LoVo (cell line): ENCODE results near the gene MRPL49.

Experiments used
- DNase-seq: peaks from one replicate; pipeline ENCODE4 v3.0.0-alpha.2; 2016; ENCODE audit warnings: low spot score

The MRPL49 gene

DNA sequence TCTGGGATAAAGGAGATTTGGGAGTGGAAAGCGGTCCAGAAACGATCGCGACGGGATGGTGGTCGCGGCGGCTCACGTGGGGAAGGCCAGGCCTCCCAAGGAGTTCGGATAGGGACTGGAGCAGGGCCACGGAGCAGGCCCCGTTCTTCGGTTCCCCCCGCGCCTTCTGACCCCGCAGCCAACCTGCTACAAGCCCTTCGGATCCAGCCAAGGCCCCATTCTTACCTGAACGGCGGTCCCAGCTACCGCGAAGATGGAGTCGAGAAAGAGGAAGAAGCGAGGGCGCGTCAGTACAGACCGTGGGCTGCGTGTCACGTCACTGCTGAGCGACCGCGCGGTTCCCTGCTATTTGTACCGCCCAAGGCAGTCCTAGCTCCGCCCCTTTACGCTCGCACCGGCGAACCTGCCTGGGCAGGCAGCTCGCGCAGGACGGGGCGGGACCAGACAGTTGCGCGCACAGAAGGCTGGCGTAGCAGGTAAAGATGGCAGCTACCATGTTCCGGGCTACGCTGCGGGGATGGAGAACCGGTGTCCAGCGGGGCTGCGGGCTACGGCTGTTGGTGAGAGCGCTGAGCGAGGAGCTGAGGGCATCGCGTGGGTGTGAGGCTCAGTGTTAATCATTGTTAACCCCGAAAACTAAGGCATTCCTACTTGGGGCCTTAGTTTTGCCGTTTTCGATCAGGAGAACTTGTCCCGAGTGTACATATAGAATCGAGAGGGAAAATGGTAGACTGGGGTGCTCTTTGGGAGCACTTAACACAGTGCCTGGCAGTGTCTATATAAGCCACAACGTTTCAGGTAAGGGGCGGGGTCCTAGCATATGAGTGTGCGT is at the start of gene MRPL49, which contains the start of gene FAU:
MRPL49 (plus strand) TSS at position 457 of the 832 bp plus-strand sequence; CDS start at position 483, 26 bp downstream.
FAU (minus strand) TSS at position 270 of the 832 bp plus-strand sequence. CDS start 321 bp downstream, outside the sequence.
- peak; percentile 100 for DNase-seq

DNA sequence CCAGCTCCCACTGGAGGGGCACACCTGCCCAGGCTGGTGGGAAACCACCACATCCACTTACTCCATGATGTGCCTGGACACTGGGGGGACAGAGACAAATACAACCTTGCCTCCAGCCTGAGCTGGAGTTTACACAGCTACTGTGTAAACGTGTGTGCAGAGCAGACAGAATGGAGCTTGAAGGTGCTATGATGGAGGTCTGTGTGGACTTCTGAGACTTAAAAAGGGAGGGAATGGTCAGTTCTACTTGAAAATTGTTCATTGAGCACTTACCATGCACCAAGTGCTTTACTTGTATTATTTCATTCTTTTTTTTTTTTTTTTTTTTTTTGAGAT is 49.5 kb upstream of the MRPL49 start:
- no peak for DNase-seq

DNA sequence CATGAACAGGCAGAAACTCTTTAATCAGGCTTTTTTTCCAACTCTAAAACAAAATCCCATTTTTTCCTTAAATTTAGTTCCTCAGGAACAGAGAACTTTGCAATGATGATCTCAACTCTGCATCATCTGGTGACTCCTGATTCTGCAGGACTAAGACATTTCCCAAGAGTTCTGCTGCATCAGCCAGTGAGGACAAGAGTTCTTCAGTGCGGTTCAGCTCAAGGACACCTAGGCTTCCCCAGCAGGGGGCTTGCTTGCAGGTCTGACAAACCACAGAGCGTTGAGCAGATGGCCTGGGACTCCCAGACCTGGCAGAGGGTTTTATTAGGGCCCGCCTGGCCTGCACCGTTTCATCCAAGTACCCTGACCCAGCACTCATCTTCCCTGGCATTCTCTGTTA is 44.7 kb upstream of the MRPL49 start:
- DNase-seq: no peak

DNA sequence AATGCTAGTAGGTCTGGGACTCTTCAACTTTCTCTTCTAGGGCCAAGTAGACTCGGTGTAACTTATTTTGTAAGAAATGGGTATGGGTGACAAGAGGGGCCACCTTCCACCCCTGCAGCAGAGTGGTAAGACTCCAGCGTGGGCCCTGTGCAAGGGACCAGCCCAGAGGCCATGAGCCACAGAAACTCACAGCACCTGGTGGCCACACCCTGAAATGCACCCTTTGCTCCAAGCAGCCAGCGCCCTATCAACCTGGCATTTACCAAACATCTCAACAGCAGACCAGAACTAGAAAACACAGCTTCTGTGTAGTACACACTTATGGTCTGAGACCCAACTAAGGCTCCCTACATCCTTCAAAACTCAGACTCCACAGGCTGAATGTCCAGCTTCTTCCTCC is 44.0 kb upstream of the MRPL49 start:
- peak; percentile 43 for DNase-seq

DNA sequence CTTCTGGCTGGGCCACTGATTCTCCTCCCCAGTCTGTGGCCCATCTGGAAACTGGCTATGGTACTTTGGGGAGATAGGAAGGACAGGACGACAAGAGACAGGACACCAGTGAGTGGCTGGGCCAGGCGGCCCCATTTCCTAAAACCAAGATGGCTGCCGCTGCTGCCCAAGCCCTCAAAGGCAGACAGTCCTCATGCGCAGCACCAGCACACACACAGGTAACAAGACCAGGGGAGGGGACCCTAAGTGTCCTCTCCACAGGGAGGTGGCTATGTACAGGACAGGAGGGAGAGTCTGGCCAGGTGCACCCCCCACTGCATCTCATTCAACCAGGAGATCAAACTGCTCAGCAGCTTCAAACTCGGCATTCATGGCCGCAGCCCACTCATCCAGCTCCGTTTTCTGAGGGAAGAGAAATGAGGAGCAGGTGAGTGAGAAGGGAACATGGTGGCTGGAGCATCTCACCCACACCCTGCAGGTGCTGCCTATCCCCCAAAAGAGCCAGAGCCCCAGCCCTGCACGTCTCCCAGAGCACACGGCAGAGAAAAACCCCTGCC is 43.3 kb upstream of the MRPL49 start:
- DNase-seq: no peak

DNA sequence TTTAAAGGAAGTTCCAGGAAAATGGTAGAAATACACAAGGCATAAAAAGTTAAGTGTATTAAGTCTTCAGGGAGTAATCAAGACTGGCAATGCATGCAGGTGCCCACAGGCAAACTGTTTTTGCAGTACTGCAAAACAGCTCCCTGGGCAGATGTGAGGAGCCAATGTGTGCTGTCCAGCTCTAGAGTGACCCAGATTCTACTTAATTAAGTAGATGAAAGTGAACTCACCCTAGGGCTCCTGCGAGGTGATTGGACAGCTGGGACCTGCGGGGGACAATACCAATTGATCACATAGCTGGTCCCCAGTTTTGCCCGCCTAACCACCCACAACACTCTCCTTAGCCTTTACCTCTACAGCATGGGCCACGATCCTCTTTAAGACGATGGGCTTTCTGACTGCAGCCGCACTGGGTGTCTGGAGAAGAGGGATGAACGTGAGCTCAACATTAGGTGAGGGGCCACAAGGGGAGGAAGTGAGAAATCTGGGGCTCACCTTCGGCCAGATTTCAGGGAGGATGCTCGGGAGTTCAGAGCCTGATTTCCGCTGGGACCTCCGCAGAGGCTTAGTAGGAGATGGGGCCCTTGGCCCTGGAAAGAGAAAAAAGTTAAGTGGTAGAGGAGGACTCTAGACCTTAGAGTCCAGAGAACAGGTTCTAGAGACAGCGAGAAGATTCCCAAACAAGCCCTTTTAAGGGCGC is 38.8 kb upstream of the MRPL49 start:
- DNase-seq: no peak

DNA sequence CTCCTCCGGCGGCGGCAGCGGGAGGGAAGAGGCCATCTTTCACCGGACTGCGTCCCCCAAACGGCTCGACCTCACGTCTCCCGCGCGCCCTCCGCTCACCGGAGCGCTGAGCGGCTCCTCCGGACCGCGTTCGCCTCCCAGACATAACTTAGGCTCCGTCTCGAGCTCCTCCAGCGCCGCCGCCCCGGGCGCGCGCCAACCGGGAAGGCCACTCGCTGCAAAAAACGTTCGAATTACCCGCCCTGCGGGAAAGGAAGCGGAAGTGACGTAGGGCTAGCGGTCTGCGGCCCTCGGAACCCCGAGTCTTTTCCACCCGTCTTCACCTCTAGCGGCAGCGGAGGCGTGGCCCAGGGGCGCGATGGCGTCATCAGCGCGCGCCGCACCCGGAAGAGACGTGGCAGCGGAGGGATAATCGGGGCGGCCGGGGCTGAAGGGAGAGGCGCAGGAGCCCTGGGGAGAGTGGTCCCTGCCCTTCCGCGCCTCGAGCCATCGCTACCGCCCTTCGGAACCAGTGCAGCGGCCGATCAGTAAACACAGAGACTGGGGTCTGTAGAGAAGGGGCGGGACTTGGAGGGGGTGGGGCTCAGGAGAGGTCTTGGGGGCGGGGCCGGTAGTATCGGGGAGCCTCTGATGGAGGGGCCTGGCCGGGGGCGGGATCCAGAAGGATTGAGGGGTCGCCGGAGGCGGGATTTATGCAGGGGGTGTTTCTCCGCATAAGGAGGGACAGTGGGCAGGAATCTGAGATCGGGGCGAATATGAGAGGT is 38.1 kb upstream of the MRPL49 start, which contains the start of the genes CDCA5 and ZFPL1:
CDCA5 (minus strand) TSS at position 207 of the 764 bp plus-strand sequence; CDS start at position 145, 62 bp downstream.
ZFPL1 (plus strand) TSS at position 389 of the 764 bp plus-strand sequence. CDS start 477 bp downstream, outside the sequence.
- peak; percentile 97 for DNase-seq

DNA sequence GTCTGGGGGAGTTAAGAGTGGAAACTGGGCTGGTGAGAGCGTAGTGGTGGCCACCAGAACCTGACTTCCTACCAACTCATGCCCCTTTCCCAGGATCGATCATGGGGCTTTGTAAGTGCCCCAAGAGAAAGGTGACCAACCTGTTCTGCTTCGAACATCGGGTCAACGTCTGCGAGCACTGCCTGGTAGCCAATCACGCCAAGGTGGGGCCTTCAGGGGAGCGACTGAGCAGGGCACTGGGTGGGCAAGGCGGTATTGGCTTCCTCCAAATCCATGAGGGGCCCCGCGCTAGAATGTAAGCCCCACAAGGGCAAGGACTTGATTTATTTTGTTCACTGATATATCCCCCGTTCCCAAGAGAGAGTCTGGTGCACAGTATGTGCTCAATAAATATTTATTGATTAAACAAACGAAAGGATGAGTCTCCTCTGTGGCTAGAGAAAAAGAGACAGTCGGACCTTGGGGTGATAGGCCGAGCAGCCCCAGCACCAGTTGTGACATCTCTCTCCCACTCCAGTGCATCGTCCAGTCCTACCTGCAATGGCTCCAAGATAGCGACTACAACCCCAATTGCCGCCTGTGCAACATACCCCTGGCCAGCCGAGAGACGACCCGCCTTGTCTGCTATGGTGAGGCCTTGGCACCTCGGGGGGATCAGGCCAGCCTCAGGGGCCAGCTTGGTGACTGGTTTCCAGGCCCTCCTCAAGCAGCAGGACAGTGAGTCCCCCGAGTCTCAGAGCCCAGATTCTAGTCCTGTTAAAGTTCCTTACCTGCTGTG is 37.3 kb upstream of the MRPL49 start:
- no peak for DNase-seq

DNA sequence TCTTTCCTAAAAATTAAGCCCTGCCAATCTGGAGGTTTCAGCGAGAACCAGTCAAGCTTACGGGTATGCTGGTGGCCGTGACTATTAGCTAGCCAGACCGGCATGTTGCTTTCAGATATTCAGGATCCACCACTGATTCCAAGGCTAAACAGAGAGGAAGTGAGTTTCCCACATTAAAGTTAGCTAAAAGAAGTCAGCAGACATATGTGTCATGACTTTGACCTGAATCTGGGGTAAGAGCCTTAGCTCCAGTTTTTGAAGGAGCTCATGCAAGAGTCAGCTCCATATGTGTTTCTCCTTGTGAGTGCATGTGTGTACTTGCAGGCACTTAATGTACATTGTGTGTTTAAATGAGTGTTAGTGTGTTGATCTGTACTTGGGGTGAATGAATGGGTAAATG is 36.7 kb upstream of the MRPL49 start:
- no peak for DNase-seq

DNA sequence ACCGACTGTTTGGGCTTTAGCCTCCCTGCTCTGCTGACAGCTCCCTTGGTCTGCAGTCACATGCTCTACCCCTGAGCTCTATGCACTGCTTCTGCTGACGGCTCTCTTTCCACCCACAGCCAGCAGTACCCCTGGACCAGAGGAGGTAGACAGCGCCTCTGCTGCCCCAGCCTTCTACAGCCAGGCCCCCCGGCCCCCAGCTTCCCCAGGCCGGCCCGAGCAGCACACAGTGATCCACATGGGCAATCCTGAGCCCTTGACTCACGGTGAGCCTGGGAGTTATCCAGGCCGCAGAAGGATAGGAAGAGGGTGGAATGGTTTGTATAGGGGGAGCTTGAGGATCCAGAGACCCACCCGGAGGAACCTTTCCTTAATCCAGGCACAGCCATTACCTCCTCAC is 35.3 kb upstream of the MRPL49 start:
- DNase-seq: no peak

DNA sequence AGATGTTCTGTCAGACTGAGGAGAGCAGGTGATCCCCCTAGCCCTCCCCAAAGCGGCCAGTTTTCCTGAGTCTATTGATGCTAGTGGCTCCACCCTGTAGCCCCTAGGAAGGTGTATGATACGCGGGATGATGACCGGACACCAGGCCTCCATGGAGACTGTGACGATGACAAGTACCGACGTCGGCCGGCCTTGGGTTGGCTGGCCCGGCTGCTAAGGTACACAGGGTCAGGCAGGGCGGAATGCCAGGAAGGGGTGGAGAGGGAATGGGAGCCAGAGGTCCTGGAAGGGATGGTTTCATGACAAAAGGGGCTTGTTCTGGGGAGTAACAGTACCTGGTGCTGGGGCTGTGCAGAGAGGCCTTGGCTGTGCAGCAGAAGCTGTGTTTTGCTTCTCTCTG is 34.9 kb upstream of the MRPL49 start:
- DNase-seq: no peak

DNA sequence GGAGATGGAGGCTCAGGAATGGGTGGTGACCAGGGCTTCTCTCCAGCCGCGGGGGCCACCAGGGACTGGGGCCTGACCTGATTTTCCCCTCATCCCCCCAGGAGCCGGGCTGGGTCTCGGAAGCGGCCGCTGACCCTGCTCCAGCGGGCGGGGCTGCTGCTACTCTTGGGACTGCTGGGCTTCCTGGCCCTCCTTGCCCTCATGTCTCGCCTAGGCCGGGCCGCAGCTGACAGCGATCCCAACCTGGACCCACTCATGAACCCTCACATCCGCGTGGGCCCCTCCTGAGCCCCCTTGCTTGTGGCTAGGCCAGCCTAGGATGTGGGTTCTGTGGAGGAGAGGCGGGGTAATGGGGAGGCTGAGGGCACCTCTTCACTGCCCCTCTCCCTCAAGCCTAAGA is 34.3 kb upstream of the MRPL49 start:
- no peak for DNase-seq

DNA sequence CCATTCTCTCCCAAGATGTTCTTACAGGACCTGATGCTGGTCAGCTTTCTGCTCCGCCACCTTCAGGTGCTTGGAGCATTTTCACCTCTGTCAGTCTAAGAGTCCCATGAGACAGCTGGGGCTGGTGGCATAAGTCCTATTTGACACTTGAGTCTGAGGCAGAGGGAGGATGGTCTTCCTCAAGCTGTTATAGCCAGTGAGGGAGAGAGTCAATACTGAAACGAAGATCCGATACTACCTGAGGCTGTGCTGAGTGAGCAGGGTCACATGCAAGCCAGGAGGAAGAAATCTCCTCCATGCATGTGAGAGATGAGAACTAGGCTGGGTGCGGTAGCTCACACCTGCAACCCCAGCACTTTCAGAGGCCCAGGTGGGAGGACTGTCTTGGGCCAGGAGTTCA is 32.5 kb upstream of the MRPL49 start:
- DNase-seq: no peak

DNA sequence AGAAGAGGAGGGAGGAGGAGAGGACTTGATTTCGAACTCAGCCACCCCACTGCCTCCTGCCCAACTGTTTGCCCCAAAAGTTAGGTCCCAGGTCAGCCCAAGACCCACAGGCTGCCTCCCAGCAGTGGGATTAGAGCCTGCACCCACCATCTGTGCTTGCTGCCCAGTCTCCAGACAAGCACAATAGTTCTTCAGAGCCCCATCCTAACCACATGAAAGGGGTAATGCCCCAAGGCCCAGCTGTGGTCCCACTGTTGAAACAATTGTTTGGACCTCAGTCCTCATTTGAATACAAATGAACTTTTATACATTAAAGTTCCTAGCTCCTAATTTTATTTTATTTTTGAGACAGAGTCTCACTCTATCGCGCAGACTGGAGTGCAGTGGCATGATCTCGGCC is 31.5 kb upstream of the MRPL49 start:
- no peak for DNase-seq

DNA sequence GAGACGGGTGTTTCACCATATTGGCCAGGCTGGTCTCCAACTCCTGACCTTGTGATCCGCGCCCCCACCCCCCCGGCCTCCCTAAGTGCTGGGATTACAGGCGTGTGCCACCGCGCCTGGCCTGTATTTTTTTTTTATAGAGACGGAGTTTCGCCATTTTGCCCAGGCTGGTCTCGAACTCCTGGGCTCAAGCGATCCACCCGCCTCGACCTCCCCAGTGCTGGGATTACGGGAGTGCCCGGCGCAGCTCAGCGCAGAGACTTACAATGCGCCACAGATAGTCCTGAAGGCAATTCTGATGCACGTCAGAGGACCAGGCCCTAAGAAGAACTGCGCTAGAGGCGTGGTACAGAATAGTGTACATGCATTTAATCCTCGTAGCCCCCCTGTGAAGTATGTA is 26.7 kb upstream of the MRPL49 start:
- DNase-seq: no peak

DNA sequence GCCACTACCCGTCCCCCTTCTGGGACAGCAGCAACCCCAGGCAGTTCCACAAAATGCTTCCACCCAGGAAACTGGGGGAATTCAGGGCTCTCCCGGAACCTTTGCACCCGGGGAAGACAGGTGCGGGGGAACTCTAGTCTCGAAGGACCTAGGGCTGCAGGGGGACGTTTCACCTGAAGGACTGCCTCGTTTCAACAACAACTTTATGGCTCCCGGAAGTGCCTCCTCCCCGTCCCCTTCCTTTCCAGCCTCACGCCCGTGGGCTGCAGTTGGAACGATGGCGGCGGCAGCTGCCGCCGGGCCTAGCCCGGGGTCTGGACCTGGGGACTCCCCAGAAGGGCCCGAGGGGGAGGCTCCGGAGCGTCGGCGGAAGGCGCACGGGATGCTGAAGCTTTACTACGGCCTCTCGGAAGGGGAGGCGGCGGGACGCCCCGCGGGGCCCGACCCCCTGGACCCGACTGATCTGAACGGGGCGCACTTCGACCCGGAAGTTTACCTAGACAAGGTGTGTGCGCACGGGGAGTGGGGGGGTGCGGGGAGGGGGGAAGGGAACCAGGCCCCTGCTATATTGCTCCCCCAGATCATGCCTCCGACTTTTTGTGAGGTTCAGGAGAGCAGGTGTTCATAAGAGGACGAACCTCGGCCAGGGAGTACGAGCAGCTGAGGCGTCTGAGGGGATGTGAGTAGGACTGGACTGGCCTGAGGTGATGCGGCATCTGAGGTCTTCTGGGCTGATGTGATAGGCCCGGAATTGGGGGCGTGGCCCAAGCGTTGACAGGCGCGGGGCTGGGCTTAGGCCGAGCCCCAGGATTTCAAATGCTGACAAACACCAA is 25.9 kb upstream of the MRPL49 start, which contains the start of gene VPS51:
VPS51 (plus strand) TSS at position 241 of the 833 bp plus-strand sequence; CDS start at position 278, 37 bp downstream.
- DNase-seq: peak; percentile 91

DNA sequence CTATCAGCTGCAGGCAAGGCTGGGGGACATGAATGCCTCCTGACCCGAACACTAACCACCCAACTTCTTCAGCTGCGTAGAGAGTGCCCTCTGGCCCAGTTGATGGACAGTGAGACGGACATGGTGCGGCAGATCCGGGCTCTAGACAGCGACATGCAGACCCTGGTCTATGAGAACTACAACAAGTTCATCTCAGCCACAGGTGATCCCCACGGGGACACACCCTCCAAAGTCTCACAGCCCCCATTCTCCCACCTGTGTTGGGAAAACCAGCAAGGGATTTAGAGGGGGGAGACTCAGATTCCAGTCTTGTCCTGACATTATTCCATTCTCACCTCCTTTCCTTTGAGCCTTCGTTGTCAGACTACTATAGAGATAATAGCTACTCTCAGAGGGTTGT is 25.2 kb upstream of the MRPL49 start:
- no peak for DNase-seq

DNA sequence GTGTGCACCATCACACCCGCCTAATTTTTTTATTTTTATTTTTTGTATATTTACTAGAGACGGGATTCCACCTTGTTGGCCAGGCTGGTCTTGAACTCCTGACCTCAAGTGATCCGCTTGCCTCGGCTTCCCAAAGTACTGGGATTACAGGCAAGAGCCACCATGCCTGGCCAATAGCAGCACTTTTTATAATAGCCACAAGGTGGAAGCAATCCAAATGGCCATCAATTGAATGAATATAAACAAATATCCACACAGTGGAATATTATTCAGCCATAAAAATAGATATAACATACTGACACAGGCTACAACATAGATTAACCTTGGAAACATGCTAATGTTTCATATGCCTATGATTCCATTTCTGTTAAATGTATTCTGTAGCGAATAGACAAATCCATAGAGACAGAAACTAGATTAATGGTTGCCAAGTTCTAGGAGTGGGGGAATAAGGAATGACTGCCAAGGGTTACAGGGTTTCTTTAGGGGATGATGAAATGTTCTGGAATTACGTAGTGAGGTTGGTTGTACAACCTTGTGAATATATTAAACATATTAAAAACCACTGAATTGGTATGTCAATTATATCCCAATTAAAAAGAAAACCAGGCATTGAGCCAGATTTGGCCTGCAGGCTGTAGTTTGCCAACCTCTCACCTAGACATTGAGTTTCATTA is 21.3 kb upstream of the MRPL49 start:
- DNase-seq: no peak
